CD4-positive, alpha-beta T cell (primary cell): ENCODE data around the gene CNGA3. TPM values are rescaled to one million over a fixed set of nuclear protein-coding genes. Genes with fewer than 3 reads are reported as not detected.

Source experiments
- ATAC-seq: fragments of 200-7000 bp; cut with Tn5 transposase; one replicate; pipeline ENCODE4 v1.10.0; 2022; ENCODE audit warnings: mild to moderate bottlenecking; ENCODE audit not compliant: poor library complexity
- CTCF ChIA-PET: fragments of 350-600 bp; sonication (Branson Sonifier 250); formaldehyde crosslinking; loops from one replicate; lab custom pipeline; 2021; ENCODE audit warnings: antibody characterized with exemption, inconsistent platforms; lab: Charles Lee
- POLR2A ChIA-PET: fragments of 350-600 bp; sonication (Branson Sonifier 250); formaldehyde crosslinking; loops from one replicate; lab custom pipeline; 2021; ENCODE audit warnings: antibody characterized with exemption, inconsistent platforms; lab: Charles Lee
- DNase-seq, 14 experiments: peaks; one replicate each; pipeline ENCODE4 v3.0.0-alpha.2; 2013 to 2020; ENCODE audit warnings: mixed read lengths in 2 of 14
- H3K27ac ChIP-seq, 2 donors: one replicate each; pipeline versions ENCODE4 v1.5.1 to v1.7.0; 2013; ENCODE audit warnings: low read length in 2 of 2, low read depth in 1 of 2, mild to moderate bottlenecking in 1 of 2
- H3K27me3 ChIP-seq, 2 experiments: 1 replicate in 1 of 2; 2 replicates in 1 of 2; pipeline versions ENCODE4 v1.6.1 to v1.7.0; 2013; ENCODE audit warnings: low read length in 2 of 2, control low read depth in 1 of 2, mild to moderate bottlenecking in 1 of 2, moderate library complexity in 1 of 2; ENCODE audit not compliant: insufficient read depth in 2 of 2, control insufficient read depth in 1 of 2
- H3K36me3 ChIP-seq: one replicate; pipeline ENCODE4 v1.6.1; 2013; ENCODE audit warnings: low read length, control low read depth; ENCODE audit not compliant: insufficient read depth
- H3K4me1 ChIP-seq: one replicate; pipeline ENCODE4 v1.6.1; 2013; ENCODE audit warnings: low read length, control low read depth; ENCODE audit not compliant: insufficient read depth
- H3K4me3 ChIP-seq: one replicate; pipeline ENCODE4 v1.5.1; 2013; ENCODE audit warnings: mild to moderate bottlenecking, low read length, moderate library complexity
- H3K9me3 ChIP-seq, 2 experiments: 1 replicate in 1 of 2; 2 replicates in 1 of 2; pipeline versions ENCODE4 v1.6.1 to v1.7.0; 2013; ENCODE audit warnings: low read length in 2 of 2, mild to moderate bottlenecking in 2 of 2, control low read depth in 1 of 2, moderate library complexity in 1 of 2; ENCODE audit not compliant: control insufficient read depth in 1 of 2, insufficient read depth in 1 of 2
- H3K27ac Mint-ChIP-seq: one replicate; pipeline ENCODE4 v1.8.0; 2020; ENCODE audit warnings: mixed read lengths
- H3K27me3 Mint-ChIP-seq: one replicate; pipeline ENCODE4 v1.8.0; 2021; ENCODE audit warnings: mixed read lengths
- H3K36me3 Mint-ChIP-seq: one replicate; pipeline ENCODE4 v1.8.0; 2021; ENCODE audit warnings: low read depth, mixed read lengths
- H3K4me1 Mint-ChIP-seq: one replicate; pipeline ENCODE4 v1.8.0; 2021; ENCODE audit warnings: low read depth, mixed read lengths
- H3K4me3 Mint-ChIP-seq: one replicate; pipeline ENCODE4 v1.8.0; 2020; ENCODE audit warnings: mild to moderate bottlenecking, mixed read lengths
- H3K9me3 Mint-ChIP-seq: one replicate; pipeline ENCODE4 v1.8.0; 2020; ENCODE audit warnings: mixed read lengths
- intact Hi-C, 2 experiments: fragments of 100-400 bp; cut with DNase I in 1 of 2; cut with micrococcal nuclease in 1 of 2; formaldehyde crosslinking; loops; one replicate each; pipeline versions ENCODE4 v1.15.1 to v1.9.0; 2023 to 2025; cut with DNase I, micrococcal nuclease
- polyA plus RNA-seq, 2 donors: library from polyadenylated mRNA; unstranded; fragments of 120-200 nt; gene quantifications; one replicate each; pipeline ENCODE4 v1.2.1, GENCODE V29; 2013
- total RNA-seq, 174 experiments: library from RNA in 2 of 174; stranded (reverse) in 2 of 174; gene quantifications; one replicate each; pipeline ENCODE4 v1.2.3 and lab custom pipeline; 2021 to 2026
- TF ChIP-seq, protein P1 (sequence below): fragments of 200-600 bp; IDR thresholded peaks from one replicate; pipeline ENCODE4 v1.8.0; 2022; ENCODE audit warnings: antibody characterized with exemption, mild to moderate bottlenecking

Gene CNGA3
- total RNA-seq, result not detected
- not detected for polyA plus RNA-seq (2013, experiment 1 of 2)
- polyA plus RNA-seq (2013, experiment 2 of 2), result 0.01 TPM
- total RNA-seq (lab: John Stamatoyannopoulos, UW), result 0 to 0.16 (median 0) reads per million in 172 experiments

DNA sequence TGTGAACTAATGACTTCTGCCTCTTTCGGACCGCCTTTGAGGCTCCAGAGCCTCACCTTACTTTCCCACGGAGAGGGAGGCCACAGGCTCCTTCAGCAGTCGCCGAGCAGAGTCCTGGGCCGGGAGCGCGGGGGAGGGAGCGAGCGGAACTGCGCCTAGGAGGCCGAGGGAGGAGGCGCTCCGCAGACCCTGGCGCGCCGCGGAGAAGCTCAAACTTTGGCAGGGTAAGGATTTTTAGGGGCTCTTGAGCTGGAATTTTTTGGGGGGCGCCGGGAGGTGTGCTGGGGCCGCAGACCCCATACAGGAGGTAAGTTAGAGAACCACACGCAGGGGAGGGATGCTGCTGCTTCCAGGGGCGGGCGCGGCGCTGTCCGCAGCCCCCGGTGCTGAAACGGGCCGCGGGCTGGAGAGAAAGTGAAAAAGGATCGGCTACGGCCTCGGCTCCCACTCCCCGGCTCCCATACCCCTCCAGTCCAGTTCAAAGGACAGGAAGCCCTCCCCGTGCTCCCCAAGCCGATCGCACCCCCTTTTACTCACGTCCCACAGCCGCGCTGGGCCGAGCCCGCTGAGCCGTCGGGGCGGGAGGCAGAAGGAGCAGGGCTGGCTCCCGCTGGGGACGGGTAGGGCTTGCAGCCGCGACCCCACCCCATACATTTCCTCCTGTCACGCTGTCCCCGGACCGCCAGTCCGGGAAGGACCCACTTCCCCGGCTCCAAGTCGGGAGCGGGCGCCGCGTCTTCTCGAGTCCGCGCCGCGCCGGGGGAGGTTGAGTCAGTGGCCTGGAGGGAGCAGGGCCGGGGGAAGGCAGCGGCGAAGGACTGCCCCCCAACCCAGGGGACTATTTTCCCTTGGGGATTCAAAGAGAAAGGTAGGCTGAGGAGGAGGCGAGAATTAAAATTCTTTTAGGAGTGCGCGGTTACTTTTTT lies at the start of gene CNGA3:
Gene CNGA3 (plus strand): TSS at position 146 of the 926 bp plus-strand sequence. CDS start 23,520 bp downstream, outside the sequence.
- H3K27me3 Mint-ChIP-seq, result peaks cover 88% of the 10 kb centered on the region
- peaks cover 50 to 65% of the 10 kb centered on the region in 2 experiments for H3K27me3 ChIP-seq
- H3K36me3 Mint-ChIP-seq, result no peaks in the 10 kb centered on the region
- H3K4me1 ChIP-seq, result peaks cover 20% of the 10 kb centered on the region
- TF ChIP-seq, protein P1, sequence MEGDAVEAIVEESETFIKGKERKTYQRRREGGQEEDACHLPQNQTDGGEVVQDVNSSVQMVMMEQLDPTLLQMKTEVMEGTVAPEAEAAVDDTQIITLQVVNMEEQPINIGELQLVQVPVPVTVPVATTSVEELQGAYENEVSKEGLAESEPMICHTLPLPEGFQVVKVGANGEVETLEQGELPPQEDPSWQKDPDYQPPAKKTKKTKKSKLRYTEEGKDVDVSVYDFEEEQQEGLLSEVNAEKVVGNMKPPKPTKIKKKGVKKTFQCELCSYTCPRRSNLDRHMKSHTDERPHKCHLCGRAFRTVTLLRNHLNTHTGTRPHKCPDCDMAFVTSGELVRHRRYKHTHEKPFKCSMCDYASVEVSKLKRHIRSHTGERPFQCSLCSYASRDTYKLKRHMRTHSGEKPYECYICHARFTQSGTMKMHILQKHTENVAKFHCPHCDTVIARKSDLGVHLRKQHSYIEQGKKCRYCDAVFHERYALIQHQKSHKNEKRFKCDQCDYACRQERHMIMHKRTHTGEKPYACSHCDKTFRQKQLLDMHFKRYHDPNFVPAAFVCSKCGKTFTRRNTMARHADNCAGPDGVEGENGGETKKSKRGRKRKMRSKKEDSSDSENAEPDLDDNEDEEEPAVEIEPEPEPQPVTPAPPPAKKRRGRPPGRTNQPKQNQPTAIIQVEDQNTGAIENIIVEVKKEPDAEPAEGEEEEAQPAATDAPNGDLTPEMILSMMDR, result no peak
- POLR2A ChIA-PET, result no interaction called here
- no peak for ATAC-seq
- peak in 4 of 14 experiments; percentile 1 to 16 (median 8) for DNase-seq
- no peaks in the 10 kb centered on the region for H3K36me3 ChIP-seq
- no peak within 1 kb of the TSS for H3K4me3 ChIP-seq
- H3K27ac Mint-ChIP-seq, result no peak within 1 kb of the TSS
- no peak within 1 kb of the TSS for H3K4me3 Mint-ChIP-seq
- H3K4me1 Mint-ChIP-seq, result peaks cover 18% of the 10 kb centered on the region
- peaks cover 0 to 22% of the 10 kb centered on the region in 2 experiments for H3K9me3 ChIP-seq
- CTCF ChIA-PET, result no interaction called here
- no peak within 1 kb of the TSS for H3K27ac ChIP-seq
- intact Hi-C loops, result no loop called here
- H3K9me3 Mint-ChIP-seq, result no peaks in the 10 kb centered on the region

DNA sequence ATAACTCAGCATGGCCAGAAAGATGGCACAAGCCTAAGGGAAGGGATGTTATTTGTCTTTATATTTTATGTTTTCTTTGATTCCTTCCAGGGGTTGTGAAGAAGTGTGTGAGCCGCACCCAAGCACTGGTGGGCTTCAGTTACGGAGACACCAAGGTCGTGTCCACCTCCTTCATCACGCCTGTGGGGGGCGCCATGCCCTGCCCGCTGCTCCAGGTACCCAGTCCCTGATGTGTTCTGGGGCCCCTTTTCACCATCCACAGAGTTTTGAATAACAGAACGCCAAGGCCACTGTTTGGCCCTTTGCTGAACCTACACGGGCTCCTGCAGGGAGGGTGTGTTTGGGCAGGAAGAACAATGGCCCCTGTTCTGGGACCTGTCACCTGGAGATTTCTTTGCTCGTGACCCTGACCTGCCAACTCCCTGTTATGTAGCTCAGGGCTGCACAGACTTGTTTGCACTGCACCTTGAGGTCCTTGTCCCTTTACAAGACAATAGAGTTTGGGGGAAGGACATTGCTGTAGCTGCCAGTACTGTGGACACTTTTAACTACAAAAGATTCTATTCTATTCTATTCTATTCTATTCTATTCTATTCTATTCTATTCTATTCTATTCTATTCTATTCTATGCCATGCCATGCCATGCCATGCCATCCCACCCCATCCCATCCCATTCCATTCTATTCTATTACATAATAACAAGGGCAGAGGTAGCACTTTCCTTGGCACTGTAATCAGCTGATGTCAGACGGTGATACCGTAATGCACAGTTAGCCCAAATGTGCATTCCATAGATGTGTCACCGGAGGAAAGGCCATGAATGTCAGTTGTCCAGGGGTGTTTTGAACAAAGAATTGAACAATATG lies 48.2 kb upstream of the CNGA3 start:
- peaks cover 31% of the 10 kb centered on the region for H3K27me3 Mint-ChIP-seq
- H3K36me3 Mint-ChIP-seq, result no peaks in the 10 kb centered on the region
- H3K4me3 ChIP-seq, result no peak overlapping the region
- H3K9me3 ChIP-seq, result peaks cover 0 to 6% of the 10 kb centered on the region in 2 experiments
- no peak overlapping the region for H3K27ac Mint-ChIP-seq
- ATAC-seq, result no peak
- CTCF ChIA-PET, result no interaction called here
- H3K4me1 ChIP-seq, result no peaks in the 10 kb centered on the region
- peaks cover 7 to 8% of the 10 kb centered on the region in 2 experiments for H3K27me3 ChIP-seq
- POLR2A ChIA-PET, result no interaction called here
- H3K4me3 Mint-ChIP-seq, result no peak overlapping the region
- no peaks in the 10 kb centered on the region for H3K4me1 Mint-ChIP-seq
- no peak overlapping the region for H3K27ac ChIP-seq
- TF ChIP-seq, protein P1, result no peak
- no peak for DNase-seq
- H3K36me3 ChIP-seq, result no peaks in the 10 kb centered on the region
- intact Hi-C loops, result no loop called here
- H3K9me3 Mint-ChIP-seq, result no peaks in the 10 kb centered on the region

DNA sequence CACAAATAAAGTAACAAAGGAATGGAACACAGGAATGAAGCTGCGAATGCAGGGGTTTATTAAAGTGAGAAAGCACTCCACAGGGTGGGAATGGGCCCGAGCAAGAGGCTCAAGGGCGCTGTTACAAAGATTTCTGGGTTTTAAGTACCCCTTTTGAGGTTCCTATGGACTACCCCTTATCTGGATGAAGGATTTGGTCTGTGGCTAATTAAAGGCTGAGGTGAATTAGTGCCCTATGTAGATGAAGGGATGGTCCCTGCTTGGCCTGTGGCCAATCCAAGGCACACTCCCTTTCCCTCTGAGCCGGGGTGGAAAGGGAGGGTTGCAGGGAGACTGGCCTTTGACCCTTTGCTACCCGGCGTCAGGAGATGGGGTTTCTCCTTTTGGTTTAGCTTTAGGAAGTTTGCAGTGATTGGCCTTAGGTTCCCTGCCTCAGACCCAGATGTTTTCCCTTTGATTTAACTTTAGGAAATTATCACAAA lies 47.5 kb upstream of the CNGA3 start:
- Histone ChIP-seq H3K9me3 (peaks cover 0 to 6% of the 10 kb centered on the region in 2 experiments), H3K4me1 (no peaks in the 10 kb centered on the region), H3K27ac (no peak overlapping the region), H3K27me3 (peaks cover 7 to 8% of the 10 kb centered on the region in 2 experiments), H3K4me3 (no peak overlapping the region), H3K36me3 (no peaks in the 10 kb centered on the region)
- H3K27me3 Mint-ChIP-seq, result peaks cover 38% of the 10 kb centered on the region
- intact Hi-C loops, result no loop called here
- DNase-seq (no peak), ATAC-seq (no peak)
- no peaks in the 10 kb centered on the region for H3K9me3 Mint-ChIP-seq
- no peaks in the 10 kb centered on the region for H3K36me3 Mint-ChIP-seq
- H3K4me3 Mint-ChIP-seq, result no peak overlapping the region
- no peak overlapping the region for H3K27ac Mint-ChIP-seq
- POLR2A ChIA-PET, result no interaction called here
- CTCF ChIA-PET, result no interaction called here
- no peaks in the 10 kb centered on the region for H3K4me1 Mint-ChIP-seq
- TF ChIP-seq, protein P1, result no peak
